EH (cell line): ENCODE measurements around the gene TNFSF12.

Experiments
- DNase-seq: peaks from one replicate; pipeline ENCODE4 v3.0.0-alpha.2; 2015; ENCODE audit warnings: low read depth

The TNFSF12 gene

GRCh38 chr17:7544911-7545310 is 3.9 kb upstream of the TNFSF12 start:
- DNase-seq = no peak

- no peak for DNase-seq
These were observed 670 bp downstream of the TNFSF12 start for GRCh38 chr17:7549401-7550055.

GRCh38 chr17:7550344-7550743 is 1.5 kb downstream of the TNFSF12 start:
- DNase-seq = no peak

- DNase-seq = no peak
These were observed 2.5 kb downstream of the TNFSF12 start for GRCh38 chr17:7551396-7551795.

GRCh38 chr17:7552621-7553051 is 3.8 kb downstream of the TNFSF12 start:
- no peak for DNase-seq

GRCh38 chr17:7553356-7553755 is 4.5 kb downstream of the TNFSF12 start:
- no peak for DNase-seq

GRCh38 chr17:7555320-7555948 is 6.6 kb downstream of the TNFSF12 start:
- DNase-seq = no peak

GRCh38 chr17:7556627-7557026 is 7.8 kb downstream of the TNFSF12 start:
- DNase-seq = no peak

- DNase-seq = no peak
These were observed 8.4 kb downstream of the TNFSF12 start for GRCh38 chr17:7557147-7557764.

GRCh38 chr17:7557775-7558543 is 9.1 kb downstream of the TNFSF12 start:
- DNase-seq = peak; percentile 52

GRCh38 chr17:7558544-7559319 is 9.9 kb downstream of the TNFSF12 start, which contains the start of gene TNFSF13:
TSS of gene TNFSF13 (plus strand) at chr17:7558750. CDS start at chr17:7559040, 290 bp downstream.
- no peak for DNase-seq

- DNase-seq = no peak
These were observed 10.7 kb downstream of the TNFSF12 start for GRCh38 chr17:7559320-7560171.

GRCh38 chr17:7560172-7561027 is 11.5 kb downstream of the TNFSF12 start:
- DNase-seq = peak; percentile 65

GRCh38 chr17:7561028-7561575 is 12.2 kb downstream of the TNFSF12 start:
- DNase-seq = peak; percentile 82

- peak; percentile 89 for DNase-seq
These were observed 12.8 kb downstream of the TNFSF12 start, which contains the start of gene SENP3 for GRCh38 chr17:7561589-7562207. TSS of gene SENP3 (plus strand) at chr17:7561919. CDS start at chr17:7563077, 1,158 bp downstream.

GRCh38 chr17:7562208-7562605 is 13.3 kb downstream of the TNFSF12 start:
- no peak for DNase-seq

GRCh38 chr17:7563115-7563869 is 14.4 kb downstream of the TNFSF12 start:
- no peak for DNase-seq

- no peak for DNase-seq
These were observed 20.7 kb downstream of the TNFSF12 start for GRCh38 chr17:7569571-7569970.
